ENCODE data around the gene PDIA3. TPM values are rescaled to one million over a fixed set of nuclear protein-coding genes. Genes with fewer than 3 reads are reported as not detected.

Gene PDIA3
- total and polyA plus RNA-seq, 2 donors from 2014 or later: 404 to 414 TPM

DNA sequence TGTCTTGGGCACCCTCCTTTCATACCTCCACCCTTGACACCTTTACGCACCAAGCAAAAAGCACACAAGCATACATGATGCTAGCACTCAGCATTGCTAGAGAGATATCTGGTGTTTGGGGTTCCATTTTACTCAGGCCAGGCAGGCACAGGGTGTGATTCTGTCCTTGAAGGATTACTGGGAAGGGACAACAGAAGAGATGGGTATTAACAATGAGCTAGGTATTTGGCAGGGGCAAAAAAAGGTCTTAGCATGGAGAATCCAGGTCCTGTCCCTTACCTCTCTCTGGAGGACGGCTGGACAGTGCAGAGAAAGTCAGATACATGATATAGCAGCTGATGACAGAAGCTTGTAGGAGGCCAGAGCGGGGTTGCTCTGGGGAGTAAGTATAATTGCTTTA, 50.3 kb downstream of the PDIA3 start:
- no peak for DNase-seq
- TF ChIP-seq, protein P1, sequence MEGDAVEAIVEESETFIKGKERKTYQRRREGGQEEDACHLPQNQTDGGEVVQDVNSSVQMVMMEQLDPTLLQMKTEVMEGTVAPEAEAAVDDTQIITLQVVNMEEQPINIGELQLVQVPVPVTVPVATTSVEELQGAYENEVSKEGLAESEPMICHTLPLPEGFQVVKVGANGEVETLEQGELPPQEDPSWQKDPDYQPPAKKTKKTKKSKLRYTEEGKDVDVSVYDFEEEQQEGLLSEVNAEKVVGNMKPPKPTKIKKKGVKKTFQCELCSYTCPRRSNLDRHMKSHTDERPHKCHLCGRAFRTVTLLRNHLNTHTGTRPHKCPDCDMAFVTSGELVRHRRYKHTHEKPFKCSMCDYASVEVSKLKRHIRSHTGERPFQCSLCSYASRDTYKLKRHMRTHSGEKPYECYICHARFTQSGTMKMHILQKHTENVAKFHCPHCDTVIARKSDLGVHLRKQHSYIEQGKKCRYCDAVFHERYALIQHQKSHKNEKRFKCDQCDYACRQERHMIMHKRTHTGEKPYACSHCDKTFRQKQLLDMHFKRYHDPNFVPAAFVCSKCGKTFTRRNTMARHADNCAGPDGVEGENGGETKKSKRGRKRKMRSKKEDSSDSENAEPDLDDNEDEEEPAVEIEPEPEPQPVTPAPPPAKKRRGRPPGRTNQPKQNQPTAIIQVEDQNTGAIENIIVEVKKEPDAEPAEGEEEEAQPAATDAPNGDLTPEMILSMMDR (IDR thresholded peaks at IDR 0.05; ENCODE audit: borderline replicate concordance, extremely low read depth, insufficient read depth): no peak
- intact Hi-C loops (cut with DNase I): no loop called here

GRCh38 chr15:43799209-43799944, 53.1 kb downstream of the PDIA3 start:
- TF ChIP-seq, protein P1 (IDR thresholded peaks at IDR 0.05; ENCODE audit: borderline replicate concordance, extremely low read depth, insufficient read depth): no peak
- Histone ChIP-seq H3K27me3 (ENCODE audit: control insufficient read depth, insufficient read depth, low read length) (no peaks in the 10 kb centered on the region), H3K36me3 (ENCODE audit: control insufficient read depth in 2 of 3, insufficient read depth in 3 of 3, low read length in 3 of 3) (peaks cover 7 to 24% (median 21%) of the 10 kb centered on the region in 3 donors), H3K4me1 (ENCODE audit: control insufficient read depth in 2 of 3, insufficient read depth in 2 of 3, low read depth in 1 of 3, low read length in 3 of 3) (peaks cover 0 to 32% (median 26%) of the 10 kb centered on the region in 3 donors), H3K4me3 (ENCODE audit: low read length in 3 of 3) (no peak overlapping the region), H3K9me3 (ENCODE audit: control insufficient read depth in 2 of 3, insufficient read depth in 1 of 3, low read length in 3 of 3) (no peaks in the 10 kb centered on the region), H3K27ac (ENCODE audit: low read depth in 2 of 2, low read length in 2 of 2) (peak overlapping the region; percentile 98 to 100), H3K9ac (ENCODE audit: low read length in 3 of 3) (peak overlapping the region in 1 of 3 donors; percentile 85)
- FAIRE-seq: no peak
- DNase-seq: peak in 3 of 5 donors; percentile 24 to 64 (median 29)
- intact Hi-C loops (cut with DNase I): no loop called here

More for the DNA sequence above, 50.3 kb downstream of the PDIA3 start:
- H3K27ac ChIP-seq (ENCODE audit: low read depth in 2 of 2, low read length in 2 of 2): no peak overlapping the region
- H3K36me3 ChIP-seq (ENCODE audit: control insufficient read depth in 2 of 3, insufficient read depth in 3 of 3, low read length in 3 of 3): peaks cover 11 to 28% (median 25%) of the 10 kb centered on the region in 3 donors
- no peak overlapping the region for H3K9ac ChIP-seq (ENCODE audit: low read length in 3 of 3)
- no peak overlapping the region for H3K4me3 ChIP-seq (ENCODE audit: low read length in 3 of 3)
- no peak for FAIRE-seq
- no peaks in the 10 kb centered on the region for H3K27me3 ChIP-seq (ENCODE audit: control insufficient read depth, insufficient read depth, low read length)
- H3K4me1 ChIP-seq (ENCODE audit: control insufficient read depth in 2 of 3, insufficient read depth in 2 of 3, low read depth in 1 of 3, low read length in 3 of 3): peaks cover 5 to 46% (median 38%) of the 10 kb centered on the region in 3 donors
- H3K9me3 ChIP-seq (ENCODE audit: control insufficient read depth in 2 of 3, insufficient read depth in 1 of 3, low read length in 3 of 3): no peaks in the 10 kb centered on the region

GRCh38 chr15:43799945-43800285, 53.7 kb downstream of the PDIA3 start, which contains the start of gene SERINC4:
SERINC4 (minus strand) TSS chr15:43800220; CDS start chr15:43799986, 234 bp downstream.
- FAIRE-seq (no peak), DNase-seq (peak in 1 of 5 donors; percentile 62)
- intact Hi-C loops (cut with DNase I): no loop called here
- Histone ChIP-seq H3K27ac (ENCODE audit: low read depth in 2 of 2, low read length in 2 of 2) (peak within 1 kb of the TSS; percentile 98 to 100), H3K36me3 (ENCODE audit: control insufficient read depth in 2 of 3, insufficient read depth in 3 of 3, low read length in 3 of 3) (peaks cover 4 to 22% (median 18%) of the 10 kb centered on the region in 3 donors), H3K27me3 (ENCODE audit: control insufficient read depth, insufficient read depth, low read length) (no peaks in the 10 kb centered on the region), H3K9ac (ENCODE audit: low read length in 3 of 3) (peak within 1 kb of the TSS; percentile 96 to 97 (median 97)), H3K4me3 (ENCODE audit: low read length in 3 of 3) (peak within 1 kb of the TSS; percentile 97 to 99 (median 98)), H3K4me1 (ENCODE audit: control insufficient read depth in 2 of 3, insufficient read depth in 2 of 3, low read depth in 1 of 3, low read length in 3 of 3) (peaks cover 0 to 28% (median 22%) of the 10 kb centered on the region in 3 donors), H3K9me3 (ENCODE audit: control insufficient read depth in 2 of 3, insufficient read depth in 1 of 3, low read length in 3 of 3) (no peaks in the 10 kb centered on the region)
- TF ChIP-seq, protein P1 (IDR thresholded peaks at IDR 0.05; ENCODE audit: borderline replicate concordance, extremely low read depth, insufficient read depth): no peak

All from kidney (tissue), 14 donors.